ENCODE data around the gene WBP2. TPM values are rescaled to one million over a fixed set of nuclear protein-coding genes. Genes with fewer than 3 reads are reported as not detected.
"Not testable (repeated sequence)": the region's sequence is repeated elsewhere in the genome, so short reads cannot be mapped to it uniquely, and the experiment has no call there.

The WBP2 gene
- total RNA-seq, 1 donor from 2014 or later: 69.6 TPM

DNA sequence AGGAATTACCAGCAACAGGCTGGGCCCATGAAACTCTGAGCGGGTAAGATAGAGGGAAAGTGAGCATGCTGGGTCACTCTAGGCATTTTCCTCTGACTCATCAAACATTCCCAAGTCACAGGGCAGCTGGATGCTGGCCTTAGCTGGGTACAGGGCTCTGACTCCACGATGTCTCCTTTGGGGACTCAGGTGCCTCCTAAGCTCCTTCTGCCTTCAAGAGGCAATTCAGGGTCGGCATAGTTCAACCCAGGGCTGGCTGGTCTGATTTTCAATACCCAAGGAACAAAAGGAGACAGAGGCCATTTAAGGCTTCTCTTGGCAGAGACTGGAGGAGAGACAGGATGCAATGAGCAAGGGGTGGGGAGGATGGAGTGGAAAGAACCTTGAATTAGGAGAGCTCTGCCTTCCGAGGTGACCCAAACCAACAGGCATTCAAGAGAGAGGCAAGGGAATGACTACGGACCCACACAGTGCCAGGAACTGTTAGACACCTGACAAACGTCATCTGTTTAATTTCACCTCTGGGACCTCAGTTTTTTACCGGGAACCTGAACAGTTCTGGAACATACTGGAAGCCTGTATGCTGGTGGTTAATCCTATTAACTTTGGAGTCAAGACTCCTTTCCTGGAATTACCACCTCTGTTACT lies 910 bp downstream of the WBP2 start:
- H3K27ac Mint-ChIP-seq (ENCODE audit: unreplicated experiment): no peak overlapping the region
- H3K36me3 Mint-ChIP-seq (ENCODE audit: low read depth, unreplicated experiment): peaks cover 12% of the 10 kb centered on the region
- DNase-seq (ENCODE audit: low spot score): no peak
- peaks cover 5% of the 10 kb centered on the region for H3K27me3 Mint-ChIP-seq (ENCODE audit: unreplicated experiment)
- peaks cover 30% of the 10 kb centered on the region for H3K4me1 Mint-ChIP-seq (ENCODE audit: unreplicated experiment)
- no peaks in the 10 kb centered on the region for H3K9me3 Mint-ChIP-seq (ENCODE audit: unreplicated experiment)
- no peak overlapping the region for H3K4me3 Mint-ChIP-seq (ENCODE audit: unreplicated experiment)
- TF ChIP-seq, protein P1, sequence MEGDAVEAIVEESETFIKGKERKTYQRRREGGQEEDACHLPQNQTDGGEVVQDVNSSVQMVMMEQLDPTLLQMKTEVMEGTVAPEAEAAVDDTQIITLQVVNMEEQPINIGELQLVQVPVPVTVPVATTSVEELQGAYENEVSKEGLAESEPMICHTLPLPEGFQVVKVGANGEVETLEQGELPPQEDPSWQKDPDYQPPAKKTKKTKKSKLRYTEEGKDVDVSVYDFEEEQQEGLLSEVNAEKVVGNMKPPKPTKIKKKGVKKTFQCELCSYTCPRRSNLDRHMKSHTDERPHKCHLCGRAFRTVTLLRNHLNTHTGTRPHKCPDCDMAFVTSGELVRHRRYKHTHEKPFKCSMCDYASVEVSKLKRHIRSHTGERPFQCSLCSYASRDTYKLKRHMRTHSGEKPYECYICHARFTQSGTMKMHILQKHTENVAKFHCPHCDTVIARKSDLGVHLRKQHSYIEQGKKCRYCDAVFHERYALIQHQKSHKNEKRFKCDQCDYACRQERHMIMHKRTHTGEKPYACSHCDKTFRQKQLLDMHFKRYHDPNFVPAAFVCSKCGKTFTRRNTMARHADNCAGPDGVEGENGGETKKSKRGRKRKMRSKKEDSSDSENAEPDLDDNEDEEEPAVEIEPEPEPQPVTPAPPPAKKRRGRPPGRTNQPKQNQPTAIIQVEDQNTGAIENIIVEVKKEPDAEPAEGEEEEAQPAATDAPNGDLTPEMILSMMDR (IDR thresholded peaks at IDR 0.05; ENCODE audit: unreplicated experiment): no peak

DNA sequence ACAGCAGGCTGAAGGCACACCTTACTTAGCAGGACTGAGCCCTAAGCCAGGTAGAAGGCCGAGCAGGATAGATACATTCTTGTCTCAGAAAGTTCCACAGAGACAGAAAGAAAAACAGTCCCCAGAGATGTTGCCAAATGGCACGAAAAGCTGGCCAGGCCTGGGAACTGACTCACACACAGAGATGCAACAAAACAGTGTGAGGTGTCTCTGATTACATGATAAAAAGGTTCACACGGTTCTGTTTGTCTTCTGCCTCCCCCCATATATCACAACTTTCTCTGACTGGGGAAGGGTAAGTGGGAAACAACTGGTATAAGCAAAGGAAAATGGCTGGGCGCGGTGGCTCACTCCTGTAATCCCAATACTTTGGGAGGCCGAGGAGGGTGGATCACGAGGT lies 1.7 kb downstream of the WBP2 start:
- Mint-ChIP-seq H3K36me3 (ENCODE audit: low read depth, unreplicated experiment) (peaks cover 12% of the 10 kb centered on the region), H3K4me3 (ENCODE audit: unreplicated experiment) (peak overlapping the region; percentile 62), H3K27ac (ENCODE audit: unreplicated experiment) (no peak overlapping the region)

DNA sequence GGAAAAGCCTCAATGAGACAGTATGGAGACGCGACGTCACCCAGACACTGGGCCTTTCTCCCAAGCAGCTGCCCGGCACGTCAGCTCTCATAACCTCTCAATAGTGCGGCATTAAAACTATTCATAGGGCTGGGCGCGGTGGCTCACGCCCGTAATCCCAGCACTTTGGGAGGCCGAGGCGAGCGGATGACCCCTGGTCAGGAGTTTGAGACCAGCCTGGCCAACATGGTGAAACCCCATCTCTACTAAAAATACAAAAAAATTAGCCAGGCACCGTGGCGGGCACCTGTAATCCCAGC lies 3.5 kb downstream of the WBP2 start:
- not testable (repeated sequence) for H3K9me3 Mint-ChIP-seq (ENCODE audit: unreplicated experiment); H3K27ac Mint-ChIP-seq (ENCODE audit: unreplicated experiment); DNase-seq (ENCODE audit: low spot score); H3K4me3 Mint-ChIP-seq (ENCODE audit: unreplicated experiment); H3K27me3 Mint-ChIP-seq (ENCODE audit: unreplicated experiment)
- peaks cover 20% of the 10 kb centered on the region for H3K36me3 Mint-ChIP-seq (ENCODE audit: low read depth, unreplicated experiment)
- peaks cover 31% of the 10 kb centered on the region for H3K4me1 Mint-ChIP-seq (ENCODE audit: unreplicated experiment)

More for the DNA sequence above, 1.7 kb downstream of the WBP2 start:
- H3K27me3 Mint-ChIP-seq (ENCODE audit: unreplicated experiment): peaks cover 4% of the 10 kb centered on the region
- H3K4me1 Mint-ChIP-seq (ENCODE audit: unreplicated experiment): peaks cover 30% of the 10 kb centered on the region
- TF ChIP-seq, protein P1 (IDR thresholded peaks at IDR 0.05; ENCODE audit: unreplicated experiment): no peak
- no peak for DNase-seq (ENCODE audit: low spot score)
- no peaks in the 10 kb centered on the region for H3K9me3 Mint-ChIP-seq (ENCODE audit: unreplicated experiment)

DNA sequence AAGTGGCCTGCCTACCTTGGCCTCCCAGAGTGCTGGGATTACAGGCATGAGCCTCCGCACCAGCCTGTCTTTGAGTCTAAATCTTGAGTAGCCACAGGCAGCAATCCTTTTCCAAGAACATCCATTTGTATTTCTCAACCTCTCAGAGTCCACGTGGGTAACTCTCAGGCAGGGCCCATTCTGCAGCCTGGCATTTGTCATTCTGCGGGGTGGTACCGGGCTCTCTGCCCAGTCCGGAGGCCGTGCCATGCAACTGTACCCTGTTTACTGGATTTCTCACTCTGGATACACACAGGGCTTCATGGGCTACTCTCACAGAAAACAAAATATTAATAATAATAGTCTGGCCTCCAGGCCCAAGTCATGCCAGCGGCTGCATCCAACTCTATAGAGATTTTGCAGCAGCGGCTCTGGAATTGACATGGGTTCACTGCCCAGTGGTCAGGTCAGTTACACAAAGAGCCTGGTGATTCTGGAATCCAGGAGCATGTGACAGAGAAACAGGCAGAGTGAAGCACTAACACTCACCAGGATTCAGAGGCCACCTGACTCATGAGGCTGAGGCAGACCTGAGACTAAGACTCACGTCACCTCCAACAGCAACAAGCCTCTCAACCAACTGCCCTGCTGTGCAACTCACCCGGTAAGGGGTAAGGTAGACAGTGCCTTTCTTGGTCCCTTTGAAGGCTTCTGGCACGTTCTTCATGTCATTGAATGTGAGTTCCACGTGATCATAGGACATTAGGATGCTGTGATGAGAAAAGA lies 4.0 kb downstream of the WBP2 start:
- Mint-ChIP-seq H3K4me3 (ENCODE audit: unreplicated experiment) (no peak overlapping the region), H3K27ac (ENCODE audit: unreplicated experiment) (no peak overlapping the region), H3K27me3 (ENCODE audit: unreplicated experiment) (peaks cover 6% of the 10 kb centered on the region), H3K4me1 (ENCODE audit: unreplicated experiment) (peaks cover 31% of the 10 kb centered on the region), H3K9me3 (ENCODE audit: unreplicated experiment) (no peaks in the 10 kb centered on the region), H3K36me3 (ENCODE audit: low read depth, unreplicated experiment) (peaks cover 20% of the 10 kb centered on the region)
- no peak for DNase-seq (ENCODE audit: low spot score)
- TF ChIP-seq, protein P1 (IDR thresholded peaks at IDR 0.05; ENCODE audit: unreplicated experiment): no peak

DNA sequence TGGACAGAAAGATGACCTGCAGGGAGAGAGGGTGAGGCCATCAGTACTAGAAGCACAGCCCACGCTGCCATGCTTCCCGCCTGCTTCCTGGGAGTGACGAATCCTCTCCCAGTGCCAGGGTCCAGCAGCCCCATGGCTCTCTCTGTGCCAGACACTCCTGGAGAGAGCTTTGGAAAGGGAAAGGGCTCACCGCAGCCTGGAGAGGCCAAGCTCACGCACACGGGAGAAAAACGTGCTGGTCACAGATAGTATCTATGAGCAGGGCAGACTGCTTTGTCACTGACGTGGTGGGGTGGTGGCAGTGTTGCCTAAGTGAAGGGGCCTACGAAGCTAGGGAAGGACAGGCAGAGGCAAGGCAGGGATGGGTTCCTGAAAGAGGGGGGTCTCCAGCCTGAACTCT lies 5.4 kb downstream of the WBP2 start:
- Mint-ChIP-seq H3K4me1 (ENCODE audit: unreplicated experiment) (peaks cover 42% of the 10 kb centered on the region), H3K27ac (ENCODE audit: unreplicated experiment) (peak overlapping the region; percentile 94), H3K4me3 (ENCODE audit: unreplicated experiment) (peak overlapping the region; percentile 67), H3K9me3 (ENCODE audit: unreplicated experiment) (no peaks in the 10 kb centered on the region), H3K36me3 (ENCODE audit: low read depth, unreplicated experiment) (peaks cover 20% of the 10 kb centered on the region), H3K27me3 (ENCODE audit: unreplicated experiment) (peaks cover 6% of the 10 kb centered on the region)
- TF ChIP-seq, protein P1 (IDR thresholded peaks at IDR 0.05; ENCODE audit: unreplicated experiment): no peak
- DNase-seq (ENCODE audit: low spot score): no peak
